GM18499 (cell line): ENCODE measurements around the gene FOXO4.
"Not testable (repeated sequence)": the region's sequence is repeated elsewhere in the genome, so short reads cannot be mapped to it uniquely, and the experiment has no call there.

Experiments
- ATAC-seq: cut with Tn5 transposase; IDR thresholded peaks from one replicate; pipeline ENCODE4 v1.9.1; 2021; ENCODE audit warnings: moderate number of reproducible peaks; ENCODE audit not compliant: insufficient read depth, unreplicated experiment

Gene FOXO4

DNA sequence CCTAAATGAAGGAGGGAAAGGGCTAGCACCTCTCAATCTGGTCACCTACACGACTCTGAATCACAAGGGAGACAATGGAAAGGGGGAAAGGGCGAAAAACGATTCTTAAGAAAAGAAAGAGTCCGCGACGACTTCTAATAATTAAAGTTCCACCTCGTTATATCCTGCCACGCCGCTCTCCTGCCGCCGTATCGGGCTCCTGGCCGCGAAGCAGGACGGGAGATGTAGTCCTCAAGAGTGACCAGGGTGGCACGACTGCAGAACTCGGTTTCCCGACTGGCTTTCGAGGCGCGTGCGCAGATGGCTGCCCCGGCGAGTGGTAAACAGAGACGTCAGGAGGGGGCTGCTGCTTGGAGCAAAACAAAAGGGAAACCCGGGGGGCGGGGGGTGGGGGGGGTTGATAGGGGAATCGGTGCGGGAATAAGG, at the start of gene FOXO4:
FOXO4 (plus strand) TSS at position 297 of the 426 bp plus-strand sequence. CDS start 678 bp downstream, outside the sequence.
- ATAC-seq = peak; percentile 77

DNA sequence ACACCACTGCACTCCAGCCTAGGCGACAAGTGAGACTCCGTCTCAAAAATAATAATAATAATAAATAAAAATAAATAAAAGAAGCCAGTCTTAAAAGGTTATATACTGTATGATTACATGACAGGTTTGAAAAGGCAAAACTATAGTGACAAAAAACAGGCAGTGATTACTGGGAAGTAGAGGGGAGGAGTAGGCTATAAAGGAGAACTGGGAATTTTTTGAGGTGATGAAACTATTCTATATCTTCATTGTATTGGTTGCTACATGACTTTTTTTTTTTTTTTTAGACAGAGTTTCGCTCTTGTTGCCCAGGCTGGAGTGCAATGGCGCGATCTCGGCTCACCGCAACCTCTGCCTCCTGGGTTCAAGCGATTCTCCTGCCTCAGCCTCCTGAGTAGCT, 47.8 kb upstream of the FOXO4 start:
- not testable (repeated sequence) for ATAC-seq

DNA sequence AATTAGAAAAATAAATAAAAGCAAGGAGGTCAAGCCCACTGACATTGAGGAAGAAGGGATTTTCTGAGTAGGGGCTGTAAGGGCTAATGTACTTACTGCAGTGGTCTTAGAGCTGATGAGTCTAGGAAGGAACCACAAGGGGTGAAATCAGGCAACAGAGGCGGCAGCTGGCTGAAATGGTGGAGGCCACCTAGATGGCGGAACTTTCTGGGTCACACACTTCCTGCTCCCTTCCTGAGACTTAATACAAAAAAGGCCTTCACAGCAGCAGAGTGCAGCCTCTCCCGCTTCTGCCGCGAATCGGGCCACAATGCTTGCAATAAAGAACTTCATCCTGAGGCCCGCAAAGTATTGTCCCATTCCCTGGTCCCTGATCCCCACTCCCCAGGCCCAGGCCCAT, 42.9 kb upstream of the FOXO4 start:
- no peak for ATAC-seq

GRCh38 chrX:71053217-71053621, 42.4 kb upstream of the FOXO4 start:
- peak; percentile 91 for ATAC-seq

GRCh38 chrX:71056867-71057266, 38.8 kb upstream of the FOXO4 start:
- ATAC-seq = no peak

DNA sequence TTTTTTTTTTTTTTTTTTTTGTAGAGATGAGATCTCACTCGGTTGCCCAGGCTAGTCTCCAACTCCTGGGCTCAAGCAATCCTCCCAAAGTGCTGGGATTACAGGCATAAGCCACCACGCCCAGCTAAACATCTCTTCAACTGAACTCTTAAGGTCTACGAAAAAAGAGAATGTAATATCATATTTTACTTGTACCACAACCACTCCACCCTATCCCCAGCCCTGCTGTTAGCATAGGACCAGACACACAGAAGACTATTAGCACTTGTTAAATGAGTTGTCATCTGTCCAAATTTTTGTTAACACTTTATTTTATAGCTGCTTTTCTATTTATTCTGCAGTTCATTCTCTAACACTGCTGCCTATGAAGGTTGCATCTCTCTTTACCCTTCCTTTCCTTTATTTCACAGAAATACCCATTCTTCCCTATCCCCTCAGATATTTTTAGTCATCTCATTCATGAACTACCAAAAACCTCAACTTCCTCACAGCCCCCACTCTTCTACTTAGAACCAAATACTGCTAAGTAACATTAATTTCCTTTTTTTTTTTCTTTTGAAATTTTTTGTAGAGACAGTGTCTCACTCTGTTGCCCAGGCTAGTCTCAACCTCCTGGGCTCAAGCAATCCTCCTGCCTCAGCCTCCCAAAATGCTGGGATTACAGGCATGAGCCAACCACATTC, 37.7 kb upstream of the FOXO4 start:
- ATAC-seq = no peak

DNA sequence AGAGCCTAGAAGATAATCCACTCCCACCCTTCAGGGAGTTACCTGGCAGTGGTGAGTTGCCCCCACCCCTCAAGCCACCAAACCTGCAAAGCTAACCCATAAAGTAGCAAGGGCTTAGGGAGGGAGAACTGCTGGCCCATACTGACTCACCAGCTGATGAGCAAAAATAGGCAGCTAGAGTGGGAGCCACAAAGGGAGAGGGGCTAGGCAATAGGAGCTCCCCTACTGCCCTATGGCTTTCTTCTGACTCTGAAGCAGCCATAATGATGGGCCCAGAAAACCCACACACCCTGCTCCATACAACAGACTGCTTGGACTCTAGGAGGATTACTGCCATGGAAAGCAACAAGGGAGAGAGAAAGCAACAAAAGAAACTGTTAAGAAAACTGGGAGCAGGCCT, 35.5 kb upstream of the FOXO4 start:
- ATAC-seq = no peak

DNA sequence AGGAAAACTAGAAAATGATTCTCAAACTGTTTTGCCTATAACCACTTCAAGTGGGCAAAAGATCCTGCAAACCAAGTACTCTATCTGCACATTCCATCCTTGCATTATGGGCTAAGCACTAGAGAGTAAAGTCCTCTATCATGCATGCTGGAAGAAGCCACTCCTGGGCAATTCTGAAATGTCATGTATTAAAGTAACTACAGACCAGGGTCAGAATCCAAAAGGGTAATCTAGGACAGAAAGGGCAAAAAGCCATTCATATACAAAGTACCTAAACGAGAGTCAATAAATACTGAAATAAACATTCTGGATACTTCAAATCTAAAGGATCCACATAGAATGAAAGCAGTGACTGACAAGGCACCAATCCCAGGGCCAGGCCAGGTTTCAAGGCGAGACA, 28.6 kb upstream of the FOXO4 start:
- no peak for ATAC-seq

DNA sequence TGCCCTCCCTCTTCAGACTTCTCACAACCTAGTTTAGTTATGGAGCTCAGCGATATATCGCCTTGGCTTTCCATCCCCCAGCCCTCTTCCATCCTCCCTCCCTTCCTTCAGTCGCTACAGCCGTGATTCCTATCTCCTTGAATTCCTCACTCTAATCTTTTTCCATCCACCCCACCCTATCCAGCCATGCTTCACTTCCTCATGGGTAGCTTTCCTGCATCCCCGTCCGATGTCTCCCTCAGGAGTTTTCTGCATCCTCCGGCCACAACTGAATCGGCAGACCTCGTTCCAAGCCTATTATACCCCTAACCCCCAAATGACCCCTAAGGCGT, 28.0 kb upstream of the FOXO4 start:
- ATAC-seq = no peak

GRCh38 chrX:71068044-71068918, 27.4 kb upstream of the FOXO4 start, which contains the start of gene SNX12:
Gene SNX12 (minus strand): TSS chrX:71068334. CDS start chrX:71068306, 28 bp downstream.
- ATAC-seq = peak; percentile 94

GRCh38 chrX:71070531-71070930, 25.1 kb upstream of the FOXO4 start:
- no peak for ATAC-seq

- ATAC-seq = no peak
Observed at GRCh38 chrX:71081330-71082123, 14.1 kb upstream of the FOXO4 start.

- ATAC-seq = no peak
Observed at GRCh38 chrX:71082124-71082647, 13.5 kb upstream of the FOXO4 start.

DNA sequence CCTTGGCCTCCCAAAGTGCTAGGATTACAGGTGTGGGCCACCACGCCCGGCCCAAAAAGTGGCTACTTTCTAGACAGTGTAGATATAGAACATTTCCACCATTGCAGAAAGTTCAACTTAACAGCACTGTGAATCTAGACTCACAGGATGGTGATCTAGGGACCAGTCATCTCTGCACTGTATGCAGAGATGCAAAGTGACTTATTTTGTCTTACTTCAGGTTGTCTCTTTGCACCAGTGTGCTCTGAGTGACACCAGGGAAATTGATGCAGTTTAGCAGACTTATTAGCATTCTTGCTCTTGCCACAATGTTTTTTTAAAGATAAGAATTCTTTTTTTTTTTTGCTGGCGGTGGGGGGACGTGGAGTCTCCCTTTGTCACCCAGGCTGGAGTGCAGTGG, 12.8 kb upstream of the FOXO4 start:
- ATAC-seq = no peak

GRCh38 chrX:71085900-71086299, 9.8 kb upstream of the FOXO4 start:
- ATAC-seq = no peak

DNA sequence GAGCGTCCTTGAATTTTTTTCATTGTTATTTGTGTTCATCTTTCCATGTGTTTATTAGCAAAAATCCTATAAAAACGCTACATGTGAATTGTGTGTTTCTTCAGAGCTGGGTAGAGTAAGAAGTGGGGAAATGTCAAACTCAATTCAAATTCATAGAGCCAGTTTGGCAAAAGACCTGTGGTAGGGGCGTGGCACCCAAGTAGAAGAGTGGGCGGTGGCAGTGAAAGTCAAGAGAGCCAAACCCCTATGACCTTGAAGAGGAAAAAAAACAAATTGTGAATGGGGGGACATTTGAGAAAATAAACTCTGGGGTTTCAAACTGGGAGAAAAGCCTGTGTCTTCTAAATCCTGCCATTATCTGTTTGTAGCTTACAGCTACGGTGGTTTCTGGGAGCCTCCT, 4.4 kb upstream of the FOXO4 start:
- no peak for ATAC-seq

- ATAC-seq = no peak
Observed at GRCh38 chrX:71095033-71095432, 618 bp upstream of the FOXO4 start.

- no peak for ATAC-seq
Observed at GRCh38 chrX:71095981-71096759, 519 bp downstream of the FOXO4 start.

DNA sequence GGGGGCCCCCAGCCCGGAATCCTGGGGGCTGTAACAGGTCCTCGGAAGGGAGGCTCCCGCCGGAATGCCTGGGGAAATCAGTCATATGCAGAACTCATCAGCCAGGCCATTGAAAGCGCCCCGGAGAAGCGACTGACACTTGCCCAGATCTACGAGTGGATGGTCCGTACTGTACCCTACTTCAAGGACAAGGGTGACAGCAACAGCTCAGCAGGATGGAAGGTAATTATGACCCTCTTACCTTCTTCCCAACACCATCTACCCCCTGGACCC, 1.0 kb downstream of the FOXO4 start:
- ATAC-seq = no peak

DNA sequence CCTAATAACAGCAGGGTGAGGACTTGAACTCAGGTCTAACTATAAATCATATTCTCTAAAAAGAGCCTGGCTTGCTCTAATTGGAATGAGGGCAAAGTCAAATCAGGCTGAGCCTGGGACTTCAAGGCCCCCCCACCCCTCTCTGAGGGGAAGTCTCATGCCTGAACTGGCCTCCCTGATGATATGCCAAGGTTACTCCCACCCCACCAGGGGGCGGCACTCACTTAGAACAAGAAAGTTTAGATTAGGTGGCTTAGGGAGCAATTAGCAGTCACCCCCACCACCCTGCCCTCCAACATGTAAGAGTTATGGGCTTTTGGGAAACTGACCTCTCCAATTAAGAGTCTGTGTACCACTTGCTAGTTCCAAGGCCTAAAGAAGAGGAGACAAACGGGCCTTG, 2.7 kb downstream of the FOXO4 start:
- ATAC-seq = no peak
